ENCODE data around the gene COL27A1.

- TF ChIP-seq SIN3A (IDR thresholded peaks at IDR 0.05; ENCODE audit: borderline replicate concordance, insufficient read depth, low read length) (no peak), TAF1 (IDR thresholded peaks at IDR 0.05; ENCODE audit: borderline replicate concordance, insufficient read depth, low read length) (no peak), REST (IDR thresholded peaks at IDR 0.05; ENCODE audit: insufficient read depth in 1 of 2, low read depth in 2 of 2, low read length in 2 of 2) (no peak)
Observed at GRCh38 chr9:114274217-114274616, 118.9 kb downstream of the COL27A1 start.
